HK-2 (cell line): Measurements from ENCODE around the gene NOS1AP.
"Not testable (repeated sequence)": the region's sequence is repeated elsewhere in the genome, so short reads cannot be mapped to it uniquely, and the experiment has no call there.

Source experiments
- DNase-seq: peaks from one replicate; pipeline ENCODE4 v3.0.0-alpha.2; 2018; ENCODE audit not compliant: unreplicated experiment

NOS1AP gene

DNA sequence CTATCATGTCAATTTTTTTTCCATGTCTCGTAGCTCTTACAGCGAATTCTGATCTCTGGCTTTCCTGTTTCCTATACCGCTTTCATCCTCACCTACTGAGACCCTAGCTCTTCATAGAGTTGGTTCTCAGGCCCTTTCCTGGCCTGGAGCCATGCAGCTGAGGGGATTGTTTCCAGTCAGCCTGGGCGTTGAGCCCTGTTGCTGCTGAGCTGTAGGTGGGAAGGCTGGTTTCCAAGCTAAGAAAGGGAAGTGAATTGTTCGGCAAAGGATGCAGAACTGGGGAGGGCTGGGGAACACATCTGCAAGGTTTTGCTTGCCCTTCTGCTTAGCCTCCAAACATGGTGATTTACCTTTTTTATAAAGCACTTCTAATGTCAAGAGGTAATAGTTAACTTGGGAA, 265.6 kb downstream of the NOS1AP start:
- DNase-seq, result no peak

DNA sequence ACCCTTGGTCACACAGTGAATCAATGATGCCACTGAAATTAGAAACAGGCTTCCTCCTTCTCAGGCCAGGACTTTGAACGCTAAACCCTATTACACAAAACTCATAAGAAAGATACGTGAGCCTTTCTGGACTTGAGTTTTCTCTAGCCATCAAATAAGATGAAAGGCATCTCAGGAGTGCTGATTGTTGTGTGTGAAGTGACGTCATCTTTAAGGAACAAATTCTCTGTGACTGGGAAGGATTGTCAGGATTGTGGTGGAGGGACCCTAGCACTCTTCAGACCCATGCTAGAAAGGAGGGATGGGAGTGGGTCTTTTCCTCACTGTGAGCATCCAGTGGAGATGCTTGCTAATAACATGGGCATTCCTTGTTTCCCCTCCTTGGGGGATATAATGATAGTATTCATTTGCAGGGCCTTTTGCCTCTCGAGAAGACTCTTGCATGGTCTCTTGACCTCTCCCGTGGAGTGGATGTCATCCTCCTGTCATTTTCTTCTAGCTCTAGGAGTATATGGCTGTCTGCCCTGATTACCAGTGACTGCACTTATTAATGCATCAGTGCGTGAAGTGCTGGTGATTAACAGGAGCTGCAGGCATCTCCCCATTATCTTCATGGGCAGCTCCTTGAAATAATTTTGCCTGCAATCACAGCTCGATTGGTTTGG, 267.3 kb downstream of the NOS1AP start:
- DNase-seq, result no peak

DNA sequence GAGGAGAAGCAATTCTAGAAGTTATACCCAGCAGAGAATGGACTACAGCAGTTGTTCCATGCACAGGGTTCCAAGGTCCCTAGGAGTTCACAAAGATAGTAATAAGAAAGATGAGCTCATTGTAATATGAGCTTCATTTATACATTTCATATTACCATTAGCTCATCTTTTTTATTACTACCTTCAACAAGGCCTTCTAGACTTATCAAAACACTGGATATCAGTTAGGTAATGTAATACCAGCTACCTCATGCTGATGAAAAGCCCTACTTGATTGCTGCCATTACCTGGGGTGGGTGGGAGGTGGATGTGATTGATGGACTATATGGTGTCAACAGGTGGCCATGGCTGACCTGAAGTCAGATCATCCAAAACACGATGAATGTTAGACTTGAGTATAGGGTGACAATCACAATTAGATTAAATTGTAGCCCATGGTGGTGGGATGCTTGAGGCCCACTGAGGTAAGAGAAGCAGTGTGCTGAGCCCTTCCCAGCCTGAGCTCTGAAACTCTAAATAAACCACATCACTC, 273.0 kb downstream of the NOS1AP start:
- no peak for DNase-seq

DNA sequence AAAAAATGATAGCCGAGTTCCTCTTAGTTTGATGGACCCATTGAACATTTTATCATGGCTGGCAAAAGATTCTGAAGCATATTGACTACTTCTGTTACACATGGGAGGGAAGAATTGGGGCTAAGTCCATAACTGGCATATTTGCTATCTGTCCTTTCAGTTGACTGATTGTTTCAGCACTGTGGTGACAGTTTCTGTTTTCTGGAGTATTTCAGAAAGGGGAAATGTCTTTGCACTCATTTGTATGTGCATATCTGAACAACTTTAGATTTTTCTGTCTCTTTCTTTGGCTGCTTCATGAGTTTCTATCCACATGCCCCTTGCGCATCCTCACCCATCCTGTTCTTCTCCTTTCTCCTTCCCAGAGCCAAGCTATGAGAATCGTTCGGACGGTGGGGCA, 274.0 kb downstream of the NOS1AP start:
- no peak for DNase-seq

DNA sequence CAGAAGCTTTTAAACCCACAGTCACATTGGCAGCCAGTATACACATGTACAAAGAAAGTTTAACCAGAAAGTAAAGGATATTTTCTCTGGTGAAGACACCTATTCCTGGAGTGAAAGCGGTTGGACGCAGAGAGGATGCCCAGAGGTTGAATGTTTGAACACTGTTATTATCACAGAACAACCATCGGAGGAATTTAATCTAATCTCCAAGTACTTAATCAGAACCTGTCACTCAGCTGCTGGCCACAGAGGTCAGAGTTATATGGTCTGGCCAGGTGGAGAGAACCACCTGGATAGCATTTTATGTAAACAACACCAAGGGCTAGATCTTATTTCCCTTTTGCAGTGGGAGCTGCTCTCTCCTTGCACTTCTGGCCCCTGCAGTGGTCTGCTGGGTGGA, 277.8 kb downstream of the NOS1AP start:
- no peak for DNase-seq

DNA sequence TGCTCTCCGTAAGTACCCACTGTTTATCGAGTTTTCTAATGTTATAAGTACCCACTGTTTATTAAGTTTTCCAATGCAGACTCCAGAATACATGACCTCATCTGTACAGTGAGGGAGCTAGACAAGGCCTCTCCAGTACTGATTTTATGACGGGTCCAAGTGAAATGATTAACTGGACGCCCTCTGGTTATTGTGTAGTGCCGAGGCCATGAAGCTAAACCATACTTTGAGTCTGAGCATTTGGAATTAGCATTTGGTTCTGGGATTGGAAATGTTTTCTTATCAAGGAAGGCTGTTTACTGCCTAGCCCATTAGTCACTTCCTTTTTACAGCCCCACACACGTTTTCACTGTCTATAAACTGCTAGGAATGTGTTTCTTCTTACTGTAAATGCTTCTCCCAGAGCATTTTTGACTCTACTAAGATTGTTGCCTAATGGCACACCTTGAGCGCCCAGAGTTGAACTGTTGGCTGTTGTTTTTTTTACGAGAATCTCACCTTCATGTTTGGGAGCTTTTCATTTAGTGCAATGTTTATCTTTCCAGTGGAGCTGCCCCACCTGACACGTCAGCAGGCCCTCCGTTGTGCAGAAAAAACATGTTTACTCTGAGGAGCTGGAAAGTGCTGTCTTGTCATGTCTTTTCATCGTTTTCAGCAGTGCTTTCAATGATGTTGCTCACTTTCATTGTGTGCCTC, 280.3 kb downstream of the NOS1AP start:
- DNase-seq, result no peak

DNA sequence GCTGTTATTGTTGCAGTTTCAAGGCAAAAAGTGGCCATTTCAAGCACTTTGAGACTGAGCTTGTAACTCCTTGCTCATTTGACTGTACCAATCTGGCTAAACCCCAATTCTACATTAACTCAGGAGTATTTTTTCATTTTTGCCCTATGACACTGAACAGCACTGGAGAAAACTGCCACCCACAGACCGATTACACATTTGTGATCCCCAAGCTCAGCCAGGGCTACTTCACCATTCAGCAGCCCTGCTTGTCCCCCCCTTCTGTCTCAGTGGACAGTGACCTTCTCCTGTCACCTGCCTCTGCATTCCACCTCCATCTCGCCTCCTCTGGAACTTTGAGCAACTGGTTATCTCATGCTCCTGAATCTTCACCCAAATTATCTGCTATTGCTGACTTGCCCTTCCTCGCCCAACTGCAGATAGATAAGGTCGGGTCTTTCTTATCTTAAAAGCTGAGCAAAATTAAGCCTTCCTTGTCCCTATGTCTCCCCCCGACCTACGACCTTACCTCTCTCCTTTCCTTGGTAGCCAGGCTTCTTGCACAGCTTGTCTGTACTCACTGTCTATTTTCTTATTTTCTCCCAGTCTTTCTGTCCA, 281.9 kb downstream of the NOS1AP start:
- no peak for DNase-seq

DNA sequence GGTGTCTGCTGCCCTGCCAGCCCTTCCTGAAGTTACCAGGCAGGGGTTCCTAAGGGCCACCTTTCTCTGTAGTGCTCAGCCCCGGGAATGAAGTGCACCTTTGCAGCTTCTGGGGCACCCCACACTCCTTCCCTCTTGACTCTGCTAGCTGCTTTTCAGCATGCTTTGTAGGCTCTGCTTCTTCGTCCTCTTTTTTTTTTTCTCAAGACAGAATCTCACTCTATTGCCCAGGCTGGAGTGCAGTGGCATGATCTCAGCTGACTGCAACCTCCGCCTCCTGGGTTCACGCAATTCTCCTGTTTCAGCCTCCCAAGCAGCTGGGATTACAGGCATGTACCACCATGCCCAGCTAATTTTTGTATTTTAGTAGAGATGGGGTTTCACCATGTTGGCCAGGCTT, 282.4 kb downstream of the NOS1AP start:
- DNase-seq, result not testable (repeated sequence)

DNA sequence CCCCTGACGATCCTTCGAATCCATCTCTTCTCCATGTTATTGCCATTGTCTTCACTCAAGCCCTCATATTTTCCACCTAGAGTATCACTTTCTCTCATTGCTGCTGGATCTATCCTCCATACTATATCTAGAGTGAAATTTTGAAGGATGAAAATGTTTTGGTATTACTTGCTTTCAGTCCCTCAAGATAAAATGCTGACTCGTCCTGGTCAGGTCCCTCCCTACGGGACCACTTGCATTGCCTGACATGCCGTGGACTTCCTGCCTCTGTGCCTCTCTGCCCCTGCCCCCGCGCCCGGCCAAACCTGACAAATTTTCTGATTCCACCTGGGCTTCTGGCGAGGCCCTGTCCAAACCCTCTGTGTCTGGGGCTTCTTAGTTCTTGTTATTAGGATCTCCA, 283.6 kb downstream of the NOS1AP start:
- no peak for DNase-seq

DNA sequence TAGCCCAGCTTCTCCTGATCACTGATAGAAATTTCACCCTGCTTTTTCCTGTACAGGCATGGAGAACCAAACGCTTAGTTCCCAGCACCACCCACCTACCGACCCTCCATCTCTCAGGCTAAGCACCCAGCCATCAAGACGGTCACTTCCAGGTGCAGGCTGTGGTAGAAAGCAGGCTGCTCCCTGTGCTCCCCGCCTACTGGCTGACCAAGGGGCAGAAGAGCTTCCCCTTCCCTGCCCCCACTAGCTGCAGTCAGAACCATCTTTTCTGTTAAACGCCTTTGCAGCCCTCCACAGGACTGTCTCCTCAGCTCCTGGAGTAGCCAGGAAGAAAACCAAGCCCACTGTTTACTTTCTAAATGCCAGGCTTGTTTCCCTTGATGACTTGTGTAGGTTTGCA, 284.2 kb downstream of the NOS1AP start:
- DNase-seq, result no peak

DNA sequence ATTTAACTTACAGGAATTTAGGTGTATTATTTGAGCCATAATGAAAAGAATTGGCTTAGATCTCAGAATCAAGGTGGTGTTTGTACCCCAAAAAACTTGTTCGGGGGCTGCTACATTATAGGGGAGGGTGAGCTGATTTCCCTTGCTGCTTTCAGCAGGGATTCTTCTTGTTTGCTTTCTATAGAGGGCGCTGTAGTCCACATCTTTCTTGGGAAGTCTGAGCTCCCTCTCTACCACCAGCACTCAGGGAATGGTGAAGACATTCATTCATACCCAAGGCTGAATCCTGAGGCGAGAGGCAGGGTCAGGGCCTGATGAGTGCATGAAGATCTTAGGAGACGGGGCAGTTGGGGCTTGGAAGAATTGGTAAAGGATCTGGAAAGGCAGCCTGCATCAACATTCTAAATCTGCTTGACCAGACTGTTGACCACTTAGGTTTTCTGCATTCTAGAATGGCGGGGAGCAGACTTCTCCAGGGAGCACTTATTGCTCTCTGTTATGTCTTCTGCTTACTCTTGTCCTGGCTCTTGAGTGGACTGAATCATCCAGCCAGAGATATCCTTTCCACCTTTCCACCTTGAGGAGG, 288.3 kb downstream of the NOS1AP start:
- DNase-seq, result no peak

DNA sequence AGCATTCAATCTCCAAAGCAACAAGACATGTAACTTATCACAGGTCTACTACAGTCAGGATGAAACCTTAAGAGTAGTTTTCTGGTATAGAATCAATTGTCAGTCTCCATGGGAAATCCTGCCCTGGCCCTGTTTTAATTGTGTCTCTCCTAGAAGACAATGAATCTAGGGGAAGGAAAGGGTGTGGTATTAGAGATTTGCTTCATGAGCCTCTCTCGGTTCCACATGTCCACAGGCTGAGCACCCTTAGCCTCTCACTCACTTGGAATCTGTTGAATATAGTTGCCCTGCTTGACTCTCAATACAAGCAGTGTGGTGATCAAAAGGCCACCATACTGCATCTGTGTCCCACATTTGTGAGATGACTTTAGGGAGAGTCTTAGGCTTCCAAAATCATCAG, 289.4 kb downstream of the NOS1AP start:
- no peak for DNase-seq

DNA sequence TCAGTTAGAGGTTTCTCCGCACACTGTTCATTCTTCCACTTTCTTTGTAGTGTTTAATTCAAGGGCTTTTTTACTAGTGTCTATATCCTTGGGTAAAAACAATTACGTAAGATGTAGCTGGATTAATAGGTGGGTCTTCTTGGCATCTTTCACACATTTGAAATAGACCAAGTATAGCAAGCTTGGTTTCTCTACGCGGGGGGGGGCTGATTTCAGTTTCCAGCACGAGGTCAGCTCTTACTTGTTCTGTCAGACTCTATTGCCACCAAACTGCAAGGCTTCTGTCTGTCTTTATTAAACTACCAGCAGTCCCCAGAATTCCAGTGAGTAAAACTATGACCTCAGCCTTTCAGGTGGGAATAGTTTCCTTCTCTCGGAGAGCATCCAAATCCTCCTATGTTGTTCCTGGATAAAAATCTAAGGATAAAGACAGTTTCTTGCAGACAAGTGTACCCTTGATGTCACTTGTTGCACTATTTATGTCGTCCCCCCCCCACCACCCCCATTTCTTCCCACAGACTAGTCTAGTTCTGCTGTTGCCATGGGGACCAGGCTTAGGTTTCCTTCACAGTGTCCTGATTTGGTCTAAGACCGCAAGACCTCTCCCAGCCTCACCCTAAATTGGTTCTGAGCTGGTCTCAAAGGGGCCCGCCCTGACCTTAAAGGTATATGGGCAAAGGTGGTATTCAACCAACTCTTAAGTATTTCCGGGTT, 290.2 kb downstream of the NOS1AP start:
- no peak for DNase-seq

DNA sequence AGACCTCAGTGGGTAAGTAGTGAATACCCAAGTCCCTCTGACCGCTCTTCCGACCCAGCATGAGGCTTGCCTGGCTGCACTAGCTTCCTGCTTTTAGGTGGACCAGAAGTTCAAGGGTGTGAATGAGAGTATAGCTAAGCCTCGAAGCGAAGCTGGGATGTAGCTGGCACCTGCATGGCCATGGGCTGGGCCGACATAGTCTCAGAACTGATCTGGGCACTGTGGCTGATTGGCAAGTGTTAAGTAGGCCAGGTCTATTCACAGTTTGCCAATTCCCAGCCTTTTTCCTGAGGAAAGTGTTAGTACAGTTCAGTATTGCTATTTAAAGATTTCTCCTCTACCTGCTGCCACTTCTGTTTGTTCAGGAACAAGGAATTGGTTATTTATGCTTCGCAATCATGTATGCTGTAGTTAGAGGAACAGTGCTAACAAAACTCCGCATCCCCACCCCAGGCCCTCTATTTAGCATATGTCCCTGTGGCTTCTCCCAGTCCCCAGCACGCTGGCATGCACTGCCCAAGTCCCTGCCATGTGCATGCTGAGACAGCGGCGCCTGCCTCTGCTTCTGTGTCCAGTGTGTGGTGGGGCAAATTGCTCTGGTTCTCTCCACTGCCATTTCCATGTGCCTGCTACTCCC, 290.9 kb downstream of the NOS1AP start:
- no peak for DNase-seq

DNA sequence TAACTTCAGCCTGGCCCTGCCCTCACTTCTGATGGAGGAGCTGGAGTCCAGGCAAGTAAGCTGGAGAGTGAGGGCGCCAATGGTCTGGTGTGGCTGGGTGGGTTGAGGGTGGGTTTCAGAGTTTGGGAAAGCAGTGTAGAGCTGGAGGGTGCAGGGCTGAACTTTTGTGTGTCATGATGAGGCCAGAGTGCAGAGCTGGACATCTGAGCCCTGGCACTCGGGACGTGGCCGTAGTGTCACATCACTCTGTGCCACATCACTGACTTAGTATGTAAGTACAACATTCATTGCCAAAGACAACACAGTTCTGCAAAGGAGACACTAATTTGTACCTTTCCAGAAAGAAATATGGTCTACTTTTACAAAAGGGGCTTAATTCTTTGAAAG, 291.4 kb downstream of the NOS1AP start:
- no peak for DNase-seq

DNA sequence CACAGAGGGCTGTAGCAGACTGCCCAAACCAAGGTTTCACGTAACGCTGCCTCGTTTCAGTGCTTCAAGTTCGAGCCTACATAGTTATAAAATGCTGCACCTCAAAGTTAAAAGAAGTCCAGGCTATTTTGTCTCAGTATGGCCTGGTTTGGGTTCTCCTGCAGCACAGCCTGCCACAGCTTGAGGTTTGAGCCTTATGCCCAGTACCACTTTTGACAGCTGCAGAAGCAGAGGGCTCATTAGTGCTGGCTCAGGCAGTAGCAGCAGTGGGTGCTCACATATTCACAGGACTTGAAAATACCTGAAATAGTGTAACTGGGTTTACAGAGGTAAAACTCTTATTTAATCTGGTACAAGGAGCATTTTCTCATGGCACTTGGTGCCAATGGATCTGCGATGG, 291.9 kb downstream of the NOS1AP start:
- no peak for DNase-seq

DNA sequence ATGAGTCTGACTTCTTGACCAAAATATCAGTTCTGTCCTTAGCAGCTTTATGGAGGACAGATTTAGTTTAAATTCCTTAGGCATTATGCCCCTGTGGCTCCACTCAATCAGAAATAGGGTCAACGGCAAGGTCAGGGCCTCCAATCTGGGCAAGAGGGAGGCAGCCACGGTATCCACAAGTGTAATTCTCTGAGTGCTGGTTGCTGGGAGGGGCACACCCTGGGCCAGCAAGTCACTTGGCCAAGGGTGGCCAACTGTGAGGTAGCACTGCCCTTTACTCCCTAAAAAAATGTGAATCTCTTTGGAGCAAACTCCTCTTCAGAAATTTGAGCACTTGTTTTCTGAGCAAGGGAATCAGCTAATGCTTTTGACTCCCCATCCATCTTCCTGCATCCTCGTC, 294.3 kb downstream of the NOS1AP start:
- no peak for DNase-seq

DNA sequence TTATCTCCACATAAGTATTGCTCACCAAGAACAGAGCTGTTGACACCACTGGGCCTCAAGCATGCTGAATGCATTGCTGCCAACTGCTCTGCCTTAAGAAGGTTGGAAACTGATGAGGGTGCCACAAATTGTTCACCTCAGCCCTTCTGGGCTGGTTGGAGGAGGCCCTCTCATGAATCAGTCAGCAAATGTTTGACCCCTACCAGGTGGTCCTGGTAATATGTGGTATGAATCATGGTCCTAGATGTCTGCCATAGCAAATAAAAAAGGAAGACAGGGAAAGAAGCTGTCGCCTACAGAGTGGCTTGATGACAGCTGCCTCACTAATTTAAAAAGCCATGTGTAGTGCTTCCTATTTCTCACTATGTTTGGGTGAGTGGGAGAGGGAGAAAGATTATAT, 295.0 kb downstream of the NOS1AP start:
- no peak for DNase-seq

DNA sequence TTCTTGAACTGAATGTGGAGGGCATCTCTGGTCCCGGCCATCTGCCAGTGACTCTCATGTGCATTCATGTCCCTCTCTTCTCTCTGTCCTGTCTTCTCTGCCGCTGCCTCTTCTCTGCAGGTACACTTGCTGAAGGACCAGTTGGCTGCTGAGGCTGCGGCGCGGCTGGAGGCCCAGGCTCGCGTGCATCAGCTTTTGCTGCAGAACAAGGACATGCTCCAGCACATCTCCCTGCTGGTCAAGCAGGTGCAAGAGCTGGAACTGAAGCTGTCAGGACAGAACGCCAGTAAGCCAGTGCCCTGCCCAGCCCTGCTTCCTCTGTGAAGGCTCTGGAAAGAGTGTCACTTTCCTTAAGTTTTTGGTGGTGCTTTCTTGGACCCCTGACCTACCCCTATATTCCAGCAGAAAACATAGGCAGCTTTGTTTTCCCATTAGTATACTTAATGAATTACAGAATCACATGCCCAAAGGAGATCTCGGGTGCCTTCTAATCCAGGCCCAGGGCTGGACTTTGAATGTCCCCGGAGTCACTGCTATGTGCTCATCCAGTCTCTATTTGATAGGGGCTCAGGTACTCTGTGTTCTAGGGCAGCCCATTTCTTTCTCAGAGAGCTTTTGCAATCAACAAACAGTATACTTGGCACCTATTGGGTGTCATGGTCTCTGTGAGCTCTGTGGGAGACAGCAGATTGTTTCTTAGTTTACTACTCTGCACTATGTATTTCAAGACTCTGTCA, 296.0 kb downstream of the NOS1AP start:
- DNase-seq, result no peak

DNA sequence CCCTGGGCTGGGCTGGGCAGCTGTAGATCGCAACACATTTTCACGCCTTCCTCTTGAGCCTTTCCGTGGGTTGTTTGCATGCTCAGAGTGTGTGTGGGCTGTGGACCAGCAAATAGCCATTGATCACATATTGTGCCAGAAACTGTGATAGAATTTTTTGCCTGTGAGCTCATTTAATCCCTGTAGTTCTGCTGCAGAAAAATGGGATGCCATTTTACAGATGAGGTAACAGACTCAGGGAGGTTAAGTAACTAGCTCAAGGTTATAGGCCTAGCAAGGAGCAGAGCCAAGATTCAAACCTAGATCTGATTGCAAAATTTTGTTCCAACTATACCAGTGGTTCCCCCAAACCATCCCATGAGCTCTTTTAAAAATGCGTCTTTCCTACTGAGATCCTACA, 296.7 kb downstream of the NOS1AP start:
- no peak for DNase-seq

DNA sequence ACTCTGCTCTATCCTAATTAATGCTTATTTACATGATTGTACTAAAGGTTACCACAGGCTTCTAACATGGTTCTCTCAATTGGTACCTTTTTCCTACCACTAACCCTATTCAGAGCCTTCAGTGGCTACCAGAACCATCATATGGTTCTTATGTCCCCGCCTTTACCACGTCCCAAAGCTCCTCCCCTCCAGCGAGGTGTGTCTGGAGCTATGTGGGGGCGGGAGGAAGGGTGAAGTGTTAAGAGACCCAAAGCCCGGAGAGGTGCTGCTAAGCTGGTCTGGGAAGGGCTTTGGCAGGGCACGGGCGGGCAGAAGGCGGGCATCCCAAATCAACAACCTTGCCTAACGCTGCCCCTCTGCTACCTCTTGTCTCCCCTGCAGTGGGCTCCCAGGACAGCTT, 297.2 kb downstream of the NOS1AP start:
- no peak for DNase-seq
